Nephron progenitor cell (in vitro differentiated cells): ENCODE measurements around the gene LPP.

Experiments used
- DNase-seq: peaks from one replicate; pipeline ENCODE4 v3.0.0; 2021
- H3K27ac Mint-ChIP-seq: 2 replicates; pipeline ENCODE4 v1.8.0; 2021; ENCODE audit warnings: mild to moderate bottlenecking, moderate library complexity, mixed read lengths
- H3K27me3 Mint-ChIP-seq: 2 replicates; pipeline ENCODE4 v1.8.0; 2021; ENCODE audit warnings: mild to moderate bottlenecking, low read depth, mixed read lengths; ENCODE audit not compliant: poor library complexity
- H3K36me3 Mint-ChIP-seq: 2 replicates; pipeline ENCODE4 v1.8.0; 2021; ENCODE audit warnings: low read depth, mixed read lengths
- H3K4me1 Mint-ChIP-seq: 2 replicates; pipeline ENCODE4 v1.8.0; 2021; ENCODE audit warnings: mixed read lengths
- H3K4me3 Mint-ChIP-seq: 2 replicates; pipeline ENCODE4 v1.8.0; 2021; ENCODE audit warnings: mild to moderate bottlenecking, moderate library complexity, mixed read lengths
- H3K9me3 Mint-ChIP-seq: 2 replicates; pipeline ENCODE4 v1.8.0; 2021; ENCODE audit warnings: mild to moderate bottlenecking, moderate library complexity, mixed read lengths
- TF ChIP-seq, protein P1 (sequence below): fragments of 200-600 bp; sonication (generic); IDR thresholded peaks from 2 replicates; pipeline ENCODE4 v1.5.0; 2021; ENCODE audit warnings: antibody characterized with exemption

LPP gene

GRCh38 chr3:188299708-188300107, 145.8 kb downstream of the LPP start:
- H3K27ac Mint-ChIP-seq: no peak overlapping the region
- no peaks in the 10 kb centered on the region for H3K36me3 Mint-ChIP-seq
- TF ChIP-seq, protein P1, sequence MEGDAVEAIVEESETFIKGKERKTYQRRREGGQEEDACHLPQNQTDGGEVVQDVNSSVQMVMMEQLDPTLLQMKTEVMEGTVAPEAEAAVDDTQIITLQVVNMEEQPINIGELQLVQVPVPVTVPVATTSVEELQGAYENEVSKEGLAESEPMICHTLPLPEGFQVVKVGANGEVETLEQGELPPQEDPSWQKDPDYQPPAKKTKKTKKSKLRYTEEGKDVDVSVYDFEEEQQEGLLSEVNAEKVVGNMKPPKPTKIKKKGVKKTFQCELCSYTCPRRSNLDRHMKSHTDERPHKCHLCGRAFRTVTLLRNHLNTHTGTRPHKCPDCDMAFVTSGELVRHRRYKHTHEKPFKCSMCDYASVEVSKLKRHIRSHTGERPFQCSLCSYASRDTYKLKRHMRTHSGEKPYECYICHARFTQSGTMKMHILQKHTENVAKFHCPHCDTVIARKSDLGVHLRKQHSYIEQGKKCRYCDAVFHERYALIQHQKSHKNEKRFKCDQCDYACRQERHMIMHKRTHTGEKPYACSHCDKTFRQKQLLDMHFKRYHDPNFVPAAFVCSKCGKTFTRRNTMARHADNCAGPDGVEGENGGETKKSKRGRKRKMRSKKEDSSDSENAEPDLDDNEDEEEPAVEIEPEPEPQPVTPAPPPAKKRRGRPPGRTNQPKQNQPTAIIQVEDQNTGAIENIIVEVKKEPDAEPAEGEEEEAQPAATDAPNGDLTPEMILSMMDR: no peak
- no peaks in the 10 kb centered on the region for H3K9me3 Mint-ChIP-seq
- H3K4me3 Mint-ChIP-seq: no peak overlapping the region
- H3K27me3 Mint-ChIP-seq: no peaks in the 10 kb centered on the region
- peaks cover 64% of the 10 kb centered on the region for H3K4me1 Mint-ChIP-seq
- no peak for DNase-seq

DNA sequence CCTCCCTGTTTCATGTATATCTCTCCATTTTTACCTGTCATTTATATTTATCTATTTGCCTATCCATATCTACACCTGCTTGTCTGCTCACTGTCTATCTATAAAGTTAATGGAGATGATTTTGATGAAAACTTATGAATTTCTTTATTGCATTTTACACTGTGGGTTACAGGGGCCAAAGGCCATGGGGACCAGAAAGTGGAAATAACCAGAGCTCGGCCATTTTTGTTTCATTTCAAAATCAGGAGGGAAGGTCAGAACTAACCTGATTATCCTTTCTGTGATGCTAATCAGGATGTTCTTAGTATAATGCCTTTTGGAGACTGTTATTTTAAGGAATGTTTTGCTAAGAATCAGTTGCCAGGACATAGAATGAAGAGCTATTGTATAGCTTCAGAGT, 147.2 kb downstream of the LPP start:
- Mint-ChIP-seq H3K4me1 (peaks cover 56% of the 10 kb centered on the region), H3K9me3 (no peaks in the 10 kb centered on the region), H3K27me3 (no peaks in the 10 kb centered on the region), H3K4me3 (no peak overlapping the region), H3K36me3 (peaks cover 8% of the 10 kb centered on the region), H3K27ac (no peak overlapping the region)
- TF ChIP-seq, protein P1: no peak
- DNase-seq: no peak

DNA sequence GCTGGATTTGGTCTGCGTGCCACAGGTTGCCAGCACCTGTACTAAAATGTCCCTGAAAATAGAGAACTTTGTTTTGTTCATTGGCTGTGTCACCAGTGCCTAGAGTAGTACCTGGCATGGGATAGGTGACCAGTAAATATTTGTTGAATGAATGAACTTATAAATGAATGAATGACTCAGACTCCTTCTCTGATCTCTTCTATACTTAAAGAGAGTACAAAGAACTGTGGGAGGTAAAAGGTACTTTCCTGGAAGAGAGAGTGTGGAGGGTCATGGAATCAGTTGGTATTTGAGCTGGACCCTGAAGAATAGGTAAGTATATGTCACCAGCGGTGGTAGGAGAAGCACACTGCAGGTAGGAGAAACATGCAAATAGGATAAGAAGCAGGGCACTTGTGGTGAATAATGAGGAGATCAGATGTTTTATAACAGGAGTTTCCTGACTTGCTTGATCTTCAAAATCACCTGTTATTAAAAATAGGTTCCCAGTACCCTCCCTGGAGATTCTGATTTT, 149.4 kb downstream of the LPP start:
- no peaks in the 10 kb centered on the region for H3K27me3 Mint-ChIP-seq
- H3K4me3 Mint-ChIP-seq: no peak overlapping the region
- H3K27ac Mint-ChIP-seq: no peak overlapping the region
- no peaks in the 10 kb centered on the region for H3K9me3 Mint-ChIP-seq
- H3K36me3 Mint-ChIP-seq: peaks cover 17% of the 10 kb centered on the region
- H3K4me1 Mint-ChIP-seq: peaks cover 34% of the 10 kb centered on the region
- DNase-seq: no peak
- TF ChIP-seq, protein P1: no peak

- TF ChIP-seq, protein P1: no peak
- no peaks in the 10 kb centered on the region for H3K9me3 Mint-ChIP-seq
- peaks cover 17% of the 10 kb centered on the region for H3K36me3 Mint-ChIP-seq
- H3K4me1 Mint-ChIP-seq: peaks cover 29% of the 10 kb centered on the region
- H3K4me3 Mint-ChIP-seq: no peak overlapping the region
- DNase-seq: no peak
- no peak overlapping the region for H3K27ac Mint-ChIP-seq
- H3K27me3 Mint-ChIP-seq: no peaks in the 10 kb centered on the region
These were observed 149.9 kb downstream of the LPP start for GRCh38 chr3:188303823-188304222.

GRCh38 chr3:188304501-188304900, 150.5 kb downstream of the LPP start:
- Mint-ChIP-seq H3K9me3 (no peaks in the 10 kb centered on the region), H3K27ac (no peak overlapping the region), H3K4me3 (no peak overlapping the region), H3K36me3 (peaks cover 17% of the 10 kb centered on the region), H3K4me1 (peaks cover 22% of the 10 kb centered on the region), H3K27me3 (no peaks in the 10 kb centered on the region)
- DNase-seq: no peak
- TF ChIP-seq, protein P1: no peak

GRCh38 chr3:188305220-188305619, 151.3 kb downstream of the LPP start:
- Mint-ChIP-seq H3K9me3 (no peaks in the 10 kb centered on the region), H3K27ac (no peak overlapping the region), H3K36me3 (peaks cover 20% of the 10 kb centered on the region), H3K4me3 (no peak overlapping the region), H3K4me1 (peaks cover 19% of the 10 kb centered on the region), H3K27me3 (no peaks in the 10 kb centered on the region)
- TF ChIP-seq, protein P1: no peak
- no peak for DNase-seq
